CD8-positive, alpha-beta memory T cell (primary cell): ENCODE results near the gene ZBTB26. TPM values are rescaled to one million over a fixed set of nuclear protein-coding genes. Genes with fewer than 3 reads are reported as not detected.
"Not testable (repeated sequence)": the region's sequence is repeated elsewhere in the genome, so short reads cannot be mapped to it uniquely, and the experiment has no call there.

Experiments
- CTCF ChIA-PET: fragments of 350-600 bp; sonication (Branson Sonifier 250); formaldehyde crosslinking; loops from one replicate; lab custom pipeline; 2021; ENCODE audit warnings: antibody characterized with exemption; lab: Charles Lee
- POLR2A ChIA-PET: fragments of 350-600 bp; sonication (Branson Sonifier 250); formaldehyde crosslinking; loops from one replicate; lab custom pipeline; 2021; ENCODE audit warnings: antibody characterized with exemption; lab: Charles Lee
- DNase-seq, 5 donors: peaks; one replicate each; pipeline versions ENCODE4 v3.0.0 to v3.0.0-alpha.2; 2020 to 2022; ENCODE audit warnings: mixed read lengths in 1 of 5
- H3K27ac ChIP-seq: one replicate; pipeline ENCODE4 v1.7.0; 2013; ENCODE audit warnings: low read depth, mild to moderate bottlenecking, low read length, moderate library complexity
- H3K27me3 ChIP-seq: 2 replicates; pipeline ENCODE4 v1.7.0; 2013; ENCODE audit warnings: low read length, mild to moderate bottlenecking; ENCODE audit not compliant: insufficient read depth, poor library complexity, severe bottlenecking
- H3K36me3 ChIP-seq: 2 replicates; pipeline ENCODE4 v1.7.0; 2013; ENCODE audit warnings: mild to moderate bottlenecking, low read length, moderate library complexity; ENCODE audit not compliant: insufficient read depth
- H3K4me1 ChIP-seq: 2 replicates; pipeline ENCODE4 v1.7.0; 2013; ENCODE audit warnings: mild to moderate bottlenecking, low read length, moderate library complexity; ENCODE audit not compliant: insufficient read depth
- H3K4me3 ChIP-seq: 2 replicates; pipeline ENCODE4 v1.7.0; 2013; ENCODE audit warnings: mild to moderate bottlenecking, low read length
- H3K9me3 ChIP-seq: 2 replicates; pipeline ENCODE4 v1.7.0; 2013; ENCODE audit warnings: mild to moderate bottlenecking, low read length
- H3K27ac Mint-ChIP-seq, 8 donors: one replicate each; pipeline ENCODE4 v1.8.0; 2020 to 2021; ENCODE audit warnings: mixed read lengths in 8 of 8, mild to moderate bottlenecking in 6 of 8, inconsistent platforms in 3 of 8, moderate library complexity in 3 of 8
- H3K27me3 Mint-ChIP-seq, 2 donors: one replicate each; pipeline ENCODE4 v1.8.0; 2020 to 2021; ENCODE audit warnings: mixed read lengths in 2 of 2, mild to moderate bottlenecking in 1 of 2, moderate library complexity in 1 of 2
- H3K36me3 Mint-ChIP-seq, 3 donors: one replicate each; pipeline ENCODE4 v1.8.0; 2020 to 2021; ENCODE audit warnings: mixed read lengths in 3 of 3, inconsistent platforms in 1 of 3, mild to moderate bottlenecking in 1 of 3
- H3K4me1 Mint-ChIP-seq, 3 donors: one replicate each; pipeline ENCODE4 v1.8.0; 2020 to 2021; ENCODE audit warnings: mixed read lengths in 3 of 3, inconsistent platforms in 1 of 3, mild to moderate bottlenecking in 1 of 3
- H3K4me3 Mint-ChIP-seq, 7 donors: one replicate each; pipeline ENCODE4 v1.8.0; 2020 to 2021; ENCODE audit warnings: mixed read lengths in 7 of 7, mild to moderate bottlenecking in 6 of 7, moderate library complexity in 4 of 7, inconsistent platforms in 2 of 7
- H3K9me3 Mint-ChIP-seq, 5 donors: one replicate each; pipeline ENCODE4 v1.8.0; 2020 to 2022; ENCODE audit warnings: mixed read lengths in 5 of 5, mild to moderate bottlenecking in 3 of 5, moderate library complexity in 2 of 5, inconsistent platforms in 1 of 5
- polyA plus RNA-seq: library from polyadenylated mRNA; unstranded; fragments of 300-500 nt; fragmentation: Illumina TruSeq; gene quantifications from one replicate; pipeline ENCODE4 v1.2.3, GENCODE V29; 2021
- total RNA-seq, 2 experiments: library from RNA; stranded (reverse); gene quantifications; one replicate each; pipeline ENCODE4 v1.2.3, GENCODE V29; 2021

The ZBTB26 gene
- total and polyA plus RNA-seq, 3 experiments from 2014 or later: 0.49 to 5.4 (median 4.8) TPM

GRCh38 chr9:122918310-122918709, 13.0 kb downstream of the ZBTB26 start:
- no peaks in the 10 kb centered on the region for H3K27me3 ChIP-seq
- Mint-ChIP-seq H3K36me3 (peaks cover 0 to 40% (median 17%) of the 10 kb centered on the region in 3 donors), H3K4me1 (peaks cover 3 to 11% (median 10%) of the 10 kb centered on the region in 3 donors), H3K9me3 (no peaks in the 10 kb centered on the region), H3K27ac (no peak overlapping the region), H3K4me3 (no peak overlapping the region), H3K27me3 (no peaks in the 10 kb centered on the region)
- H3K27ac ChIP-seq: no peak overlapping the region
- H3K9me3 ChIP-seq: no peaks in the 10 kb centered on the region
- ChIA-PET POLR2A (no interaction called here), CTCF (no interaction called here)
- H3K4me1 ChIP-seq: peaks cover 4% of the 10 kb centered on the region
- peaks cover 6% of the 10 kb centered on the region for H3K36me3 ChIP-seq
- DNase-seq: no peak
- H3K4me3 ChIP-seq: no peak overlapping the region

GRCh38 chr9:122912964-122913673, 18.2 kb downstream of the ZBTB26 start, which contains the start of gene ZBTB6:
Gene ZBTB6, minus strand, starts transcription at chr9:122913323. Its CDS starts 1,251 bp downstream, at chr9:122912072.
- Mint-ChIP-seq H3K4me3 (peak within 1 kb of the TSS; percentile 89 to 100 (median 97)), H3K27me3 (peaks cover 0 to 2% of the 10 kb centered on the region in 2 donors), H3K4me1 (peaks cover 24 to 41% (median 38%) of the 10 kb centered on the region in 3 donors), H3K27ac (peak within 1 kb of the TSS; percentile 92 to 100 (median 99)), H3K36me3 (peaks cover 0 to 42% (median 13%) of the 10 kb centered on the region in 3 donors), H3K9me3 (no peaks in the 10 kb centered on the region)
- Histone ChIP-seq H3K4me1 (peaks cover 20% of the 10 kb centered on the region), H3K4me3 (peak within 1 kb of the TSS; percentile 99), H3K27me3 (no peaks in the 10 kb centered on the region), H3K36me3 (peaks cover 21% of the 10 kb centered on the region), H3K9me3 (no peaks in the 10 kb centered on the region), H3K27ac (peak within 1 kb of the TSS; percentile 91)
- POLR2A ChIA-PET: interaction anchor here (0.5 to 2.2 kb wide), 9 partner anchors 9 to 85 kb away, joined by 3 to 21 read pairs (median 7); partner anchors contain the start of genes PDCL, RABGAP1, RC3H2 and ZBTB26
- CTCF ChIA-PET: interaction anchor here (0.9 to 2.0 kb wide), 8 partner anchors 8 to 437 kb away, joined by 3 to 10 read pairs (median 4); partner anchors contain the start of genes PDCL, RABGAP1, RC3H2 and ZBTB26
- peak; percentile 52 to 82 (median 74) for DNase-seq

- Histone ChIP-seq H3K27ac (peak overlapping the region; percentile 91), H3K36me3 (peaks cover 21% of the 10 kb centered on the region), H3K4me1 (peaks cover 20% of the 10 kb centered on the region), H3K27me3 (no peaks in the 10 kb centered on the region), H3K4me3 (peak overlapping the region; percentile 99), H3K9me3 (no peaks in the 10 kb centered on the region)
- Mint-ChIP-seq H3K36me3 (peaks cover 0 to 46% (median 13%) of the 10 kb centered on the region in 3 donors), H3K4me3 (peak overlapping the region; percentile 89 to 100 (median 97)), H3K9me3 (no peaks in the 10 kb centered on the region), H3K4me1 (peaks cover 24 to 41% (median 38%) of the 10 kb centered on the region in 3 donors), H3K27ac (peak overlapping the region; percentile 92 to 100 (median 99)), H3K27me3 (peaks cover 0 to 2% of the 10 kb centered on the region in 2 donors)
- DNase-seq: no peak
- POLR2A ChIA-PET: interaction anchor here (0.5 to 2.2 kb wide), 9 partner anchors 8 to 84 kb away, joined by 3 to 21 read pairs (median 7); partner anchors contain the start of genes PDCL, RABGAP1, RC3H2 and ZBTB26
- CTCF ChIA-PET: interaction anchor here (0.9 to 2.0 kb wide), 8 partner anchors 8 to 437 kb away, joined by 3 to 10 read pairs (median 4); partner anchors contain the start of genes PDCL, RABGAP1, RC3H2 and ZBTB26
These were observed 18.7 kb downstream of the ZBTB26 start for GRCh38 chr9:122912671-122912963.

- Histone ChIP-seq H3K4me1 (peaks cover 16% of the 10 kb centered on the region), H3K36me3 (peaks cover 21% of the 10 kb centered on the region)
- CTCF ChIA-PET, H3K27me3 ChIP-seq, H3K9me3 ChIP-seq, H3K9me3 Mint-ChIP-seq, DNase-seq, H3K4me3 ChIP-seq, H3K27me3 Mint-ChIP-seq, H3K27ac ChIP-seq: not testable (repeated sequence)
- Mint-ChIP-seq H3K4me3 (peak overlapping the region in 1 of 7 donors; percentile 94), H3K27ac (peak overlapping the region in 3 of 8 donors; percentile 46 to 96 (median 89)), H3K36me3 (peaks cover 0 to 37% (median 6%) of the 10 kb centered on the region in 3 donors), H3K4me1 (peaks cover 31 to 44% (median 41%) of the 10 kb centered on the region in 3 donors)
- POLR2A ChIA-PET: interaction anchor here (0.6 to 3.7 kb wide), 3 partner anchors 25 to 149 kb away, joined by 3 to 29 read pairs (median 3); partner anchors contain the start of gene ZBTB26
These were observed 25.2 kb downstream of the ZBTB26 start for GRCh38 chr9:122906122-122906521.

- peak within 1 kb of the TSS; percentile 86 for H3K4me3 ChIP-seq
These were observed 26.2 kb downstream of the ZBTB26 start, which contains the start of gene RC3H2 for GRCh38 chr9:122904823-122905710. Gene RC3H2, minus strand, starts transcription at chr9:122905359. Its CDS starts 7,850 bp downstream, at chr9:122897509.

GRCh38 chr9:122904466-122904822, 26.9 kb downstream of the ZBTB26 start:
- ChIA-PET POLR2A (interaction anchor here (0.5 to 3.7 kb wide), 5 partner anchors 9 to 76 kb away, joined by 3 to 29 read pairs (median 19); partner anchors contain the start of genes PDCL, RABGAP1, ZBTB26 and ZBTB6), CTCF (interaction anchor here (1.0 to 2.3 kb wide), 6 partner anchors 8 to 86 kb away, joined by 3 to 10 read pairs (median 4); partner anchors contain the start of genes PDCL, RABGAP1 and ZBTB6)
- Mint-ChIP-seq H3K4me1 (peaks cover 37 to 46% (median 46%) of the 10 kb centered on the region in 3 donors), H3K4me3 (peak overlapping the region; percentile 91 to 99 (median 95)), H3K9me3 (no peaks in the 10 kb centered on the region), H3K27ac (peak overlapping the region; percentile 87 to 97 (median 95)), H3K27me3 (no peaks in the 10 kb centered on the region), H3K36me3 (peaks cover 0 to 24% (median 0%) of the 10 kb centered on the region in 3 donors)
- H3K36me3 ChIP-seq: peaks cover 7% of the 10 kb centered on the region
- H3K4me3 ChIP-seq: peak overlapping the region; percentile 86
- no peaks in the 10 kb centered on the region for H3K9me3 ChIP-seq
- no peaks in the 10 kb centered on the region for H3K27me3 ChIP-seq
- H3K27ac ChIP-seq: peak overlapping the region; percentile 91
- peak in 3 of 5 donors; percentile 10 to 18 (median 14) for DNase-seq
- peaks cover 28% of the 10 kb centered on the region for H3K4me1 ChIP-seq

More at GRCh38 chr9:122904823-122905710, 26.2 kb downstream of the ZBTB26 start, which contains the start of gene RC3H2:
- peaks cover 10% of the 10 kb centered on the region for H3K36me3 ChIP-seq
- H3K27me3 ChIP-seq: no peaks in the 10 kb centered on the region
- Mint-ChIP-seq H3K4me1 (peaks cover 33 to 43% (median 43%) of the 10 kb centered on the region in 3 donors), H3K4me3 (peak within 1 kb of the TSS; percentile 93 to 99 (median 95)), H3K27me3 (no peaks in the 10 kb centered on the region), H3K36me3 (peaks cover 0 to 28% (median 2%) of the 10 kb centered on the region in 3 donors), H3K9me3 (no peaks in the 10 kb centered on the region), H3K27ac (peak within 1 kb of the TSS; percentile 94 to 99 (median 97))
- DNase-seq: peak; percentile 93 to 99 (median 98)
- ChIA-PET POLR2A (interaction anchor here (0.5 to 3.7 kb wide), 6 partner anchors 8 to 77 kb away, joined by 3 to 29 read pairs (median 14); partner anchors contain the start of genes PDCL, RABGAP1, ZBTB26 and ZBTB6), CTCF (interaction anchor here (0.8 to 1.6 kb wide), 7 partner anchors 8 to 86 kb away, joined by 3 to 5 read pairs (median 3); partner anchors contain the start of genes PDCL, RABGAP1 and ZBTB6)
- H3K4me1 ChIP-seq: peaks cover 22% of the 10 kb centered on the region
- no peaks in the 10 kb centered on the region for H3K9me3 ChIP-seq
- H3K27ac ChIP-seq: peak within 1 kb of the TSS; percentile 91

- no peaks in the 10 kb centered on the region for H3K9me3 Mint-ChIP-seq
- H3K27ac Mint-ChIP-seq: peak overlapping the region; percentile 21 to 92 (median 89)
- no peaks in the 10 kb centered on the region for H3K9me3 ChIP-seq
- H3K27ac ChIP-seq: peak overlapping the region; percentile 27
- CTCF ChIA-PET: interaction anchor here (1.2 kb wide), 1 partner anchor 12 kb away, joined by 4 read pairs; the partner anchor contains the start of gene ZBTB6
- H3K4me1 ChIP-seq: peaks cover 52% of the 10 kb centered on the region
- H3K4me1 Mint-ChIP-seq: peaks cover 59 to 75% (median 74%) of the 10 kb centered on the region in 3 donors
- peaks cover 0 to 33% (median 2%) of the 10 kb centered on the region in 3 donors for H3K36me3 Mint-ChIP-seq
- no peaks in the 10 kb centered on the region for H3K27me3 ChIP-seq
- H3K36me3 ChIP-seq: no peaks in the 10 kb centered on the region
- DNase-seq: peak in 1 of 5 donors; percentile 27
- no peaks in the 10 kb centered on the region for H3K27me3 Mint-ChIP-seq
- no peak overlapping the region for H3K4me3 ChIP-seq
- peak overlapping the region; percentile 60 to 84 (median 76) for H3K4me3 Mint-ChIP-seq
- POLR2A ChIA-PET: interaction anchor here (1.1 to 1.9 kb wide), 2 partner anchors 12 to 41 kb away, joined by 9 to 10 read pairs; partner anchors contain the start of gene ZBTB6
These were observed 30.5 kb downstream of the ZBTB26 start for GRCh38 chr9:122900791-122901190.
